ENCODE results near the gene XPR1. TPM values are rescaled to one million over a fixed set of nuclear protein-coding genes. Genes with fewer than 3 reads are reported as not detected.

XPR1 gene
- total RNA-seq, 4 donors from 2014 or later, result 15.8 to 26.7 (median 22.8) TPM

GRCh38 chr1:180909005-180909414, 277.2 kb downstream of the XPR1 start:
- TF ChIP-seq EP300 (IDR thresholded peaks at IDR 0.05) (no peak), POLR2A (IDR thresholded peaks at IDR 0.05; ENCODE audit: low read depth) (no peak), POLR2AphosphoS5 (IDR thresholded peaks at IDR 0.05) (no peak)
- TF ChIP-seq, protein P1, sequence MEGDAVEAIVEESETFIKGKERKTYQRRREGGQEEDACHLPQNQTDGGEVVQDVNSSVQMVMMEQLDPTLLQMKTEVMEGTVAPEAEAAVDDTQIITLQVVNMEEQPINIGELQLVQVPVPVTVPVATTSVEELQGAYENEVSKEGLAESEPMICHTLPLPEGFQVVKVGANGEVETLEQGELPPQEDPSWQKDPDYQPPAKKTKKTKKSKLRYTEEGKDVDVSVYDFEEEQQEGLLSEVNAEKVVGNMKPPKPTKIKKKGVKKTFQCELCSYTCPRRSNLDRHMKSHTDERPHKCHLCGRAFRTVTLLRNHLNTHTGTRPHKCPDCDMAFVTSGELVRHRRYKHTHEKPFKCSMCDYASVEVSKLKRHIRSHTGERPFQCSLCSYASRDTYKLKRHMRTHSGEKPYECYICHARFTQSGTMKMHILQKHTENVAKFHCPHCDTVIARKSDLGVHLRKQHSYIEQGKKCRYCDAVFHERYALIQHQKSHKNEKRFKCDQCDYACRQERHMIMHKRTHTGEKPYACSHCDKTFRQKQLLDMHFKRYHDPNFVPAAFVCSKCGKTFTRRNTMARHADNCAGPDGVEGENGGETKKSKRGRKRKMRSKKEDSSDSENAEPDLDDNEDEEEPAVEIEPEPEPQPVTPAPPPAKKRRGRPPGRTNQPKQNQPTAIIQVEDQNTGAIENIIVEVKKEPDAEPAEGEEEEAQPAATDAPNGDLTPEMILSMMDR (IDR thresholded peaks at IDR 0.05), result no peak
- Histone ChIP-seq H3K27ac (replicated peaks in 1 of 4) (no peak overlapping the region), H3K4me3 (no peak overlapping the region), H3K27me3 (no peaks in the 10 kb centered on the region), H3K9me3 (no peaks in the 10 kb centered on the region), H3K4me1 (peaks cover 8 to 38% (median 34%) of the 10 kb centered on the region in 4 donors), H3K36me3 (no peaks in the 10 kb centered on the region)
- DNase-seq (ENCODE audit: extremely low spot score), result no peak
- 87% methylated on average over 3 of the region's 3 CpGs for WGBS
- intact Hi-C loops (cut with DNase I), result no loop called here

- 73% methylated on average over 5 of the region's 5 CpGs for WGBS
- peaks cover 11 to 43% (median 38%) of the 10 kb centered on the region in 4 donors for H3K4me1 ChIP-seq
- intact Hi-C loops (cut with DNase I), result no loop called here
Observed at GRCh38 chr1:180909462-180909976, 277.7 kb downstream of the XPR1 start.

GRCh38 chr1:180911640-180912191, 279.9 kb downstream of the XPR1 start:
- H3K4me1 ChIP-seq, result peaks cover 11 to 50% (median 41%) of the 10 kb centered on the region in 4 donors
- peak overlapping the region; percentile 88 to 96 (median 94) for H3K27ac ChIP-seq (replicated peaks in 1 of 4)
- DNase-seq (ENCODE audit: extremely low spot score), result no peak
- peak overlapping the region; percentile 69 to 89 (median 76) for H3K4me3 ChIP-seq
- H3K27me3 ChIP-seq, result no peaks in the 10 kb centered on the region
- H3K36me3 ChIP-seq, result peaks cover 0 to 9% (median 7%) of the 10 kb centered on the region in 4 donors
- 30% methylated on average over 17 of the region's 17 CpGs for WGBS
- H3K9me3 ChIP-seq, result no peaks in the 10 kb centered on the region
- intact Hi-C loops (cut with DNase I), result loop anchor here (5.0 kb wide), 1 partner anchor 111 kb away; the partner anchor contains the start of gene STX6
- no peak for TF ChIP-seq EP300 (IDR thresholded peaks at IDR 0.05)
- TF ChIP-seq, protein P1 (IDR thresholded peaks at IDR 0.05), result no peak

More at GRCh38 chr1:180909462-180909976, 277.7 kb downstream of the XPR1 start:
- Histone ChIP-seq H3K27ac (replicated peaks in 1 of 4) (no peak overlapping the region), H3K9me3 (no peaks in the 10 kb centered on the region), H3K27me3 (no peaks in the 10 kb centered on the region), H3K36me3 (no peaks in the 10 kb centered on the region), H3K4me3 (no peak overlapping the region)
- TF ChIP-seq POLR2A (IDR thresholded peaks at IDR 0.05; ENCODE audit: low read depth) (no peak), EP300 (IDR thresholded peaks at IDR 0.05) (no peak), POLR2AphosphoS5 (IDR thresholded peaks at IDR 0.05) (no peak)
- TF ChIP-seq, protein P1 (IDR thresholded peaks at IDR 0.05), result no peak
- no peak for DNase-seq (ENCODE audit: extremely low spot score)

DNA sequence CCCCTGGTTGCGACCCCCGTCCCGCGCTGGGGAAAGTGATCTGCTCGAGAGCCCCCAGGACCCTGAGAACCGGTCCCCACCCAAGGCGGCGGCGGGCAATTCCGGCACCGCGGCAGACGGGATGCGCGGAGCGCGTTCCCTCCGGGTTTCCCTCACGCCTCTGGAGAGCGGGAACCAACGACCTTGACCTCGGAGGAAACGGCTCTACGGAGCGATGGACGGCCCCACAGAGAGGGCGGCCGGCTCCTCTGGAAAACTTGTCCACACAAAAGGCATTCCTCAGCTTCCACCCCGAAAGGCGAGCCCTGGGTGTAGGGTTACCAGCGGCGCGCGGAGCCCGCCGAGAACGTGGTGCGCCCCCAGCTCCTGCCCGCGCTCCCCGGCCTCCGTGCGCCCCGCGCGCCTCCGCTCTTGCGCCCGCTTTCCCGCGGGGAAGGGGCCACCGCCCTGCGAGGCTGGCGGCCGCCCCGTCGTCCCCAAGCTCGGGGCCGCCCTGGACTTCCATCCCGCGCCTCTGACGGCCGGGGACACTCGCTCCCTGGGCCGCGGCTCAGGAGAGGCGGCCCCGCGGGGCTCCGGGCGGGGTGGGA, 280.5 kb downstream of the XPR1 start:
- DNase-seq (ENCODE audit: extremely low spot score), result no peak
- Histone ChIP-seq H3K4me1 (peaks cover 11 to 50% (median 43%) of the 10 kb centered on the region in 4 donors), H3K4me3 (peak overlapping the region; percentile 69 to 89 (median 76)), H3K27ac (replicated peaks in 1 of 4) (peak overlapping the region; percentile 88 to 96 (median 94)), H3K27me3 (no peaks in the 10 kb centered on the region), H3K36me3 (peaks cover 0 to 15% (median 12%) of the 10 kb centered on the region in 4 donors), H3K9me3 (no peaks in the 10 kb centered on the region)
- 18% methylated on average over 5 of the region's 71 CpGs for WGBS
- no peak for TF ChIP-seq POLR2A (IDR thresholded peaks at IDR 0.05; ENCODE audit: low read depth)
- peak in 1 of 2 donors; percentile 27 for TF ChIP-seq POLR2AphosphoS5 (IDR thresholded peaks at IDR 0.05)
- intact Hi-C loops (cut with DNase I), result loop anchor here (5.0 kb wide), 1 partner anchor 110 kb away; the partner anchor contains the start of gene STX6

All from esophagus muscularis mucosa (tissue), 4 donors.